ENCODE results near the gene IFT25. TPM values are rescaled to one million over a fixed set of nuclear protein-coding genes. Genes with fewer than 3 reads are reported as not detected.

The IFT25 gene
- total RNA-seq, 2 donors from 2014 or later = 23.8 to 24.5 TPM

GRCh38 chr1:53964109-53964508 is 18.6 kb upstream of the IFT25 start:
- H3K36me3 ChIP-seq = peaks cover 38% of the 10 kb centered on the region
- no peak for TF ChIP-seq CTCF (IDR thresholded peaks at IDR 0.05)

GRCh38 chr1:53963460-53963859 is 18.0 kb upstream of the IFT25 start:
- peaks cover 34% of the 10 kb centered on the region for H3K36me3 ChIP-seq
- no peaks in the 10 kb centered on the region for H3K27me3 ChIP-seq (replicated peaks; ENCODE audit: insufficient read depth)
- ATAC-seq (ENCODE audit: insufficient number of reproducible peaks, low FRiP score, low read depth) (no peak), DNase-seq (ENCODE audit: low spot score) (no peak)
- H3K4me1 ChIP-seq (ENCODE audit: control insufficient read depth in 1 of 2, low read depth in 2 of 2) = peaks cover 0 to 22% of the 10 kb centered on the region in 2 donors
- TF ChIP-seq CTCF (IDR thresholded peaks at IDR 0.05) = no peak
- no peak overlapping the region for H3K4me3 ChIP-seq
- no peak overlapping the region for H3K27ac ChIP-seq
- H3K9me3 ChIP-seq = no peaks in the 10 kb centered on the region

More at GRCh38 chr1:53964109-53964508, 18.6 kb upstream of the IFT25 start:
- Histone ChIP-seq H3K4me1 (ENCODE audit: control insufficient read depth in 1 of 2, low read depth in 2 of 2) (peaks cover 0 to 22% of the 10 kb centered on the region in 2 donors), H3K27ac (no peak overlapping the region), H3K9me3 (no peaks in the 10 kb centered on the region), H3K4me3 (no peak overlapping the region), H3K27me3 (replicated peaks; ENCODE audit: insufficient read depth) (no peaks in the 10 kb centered on the region)
- DNase-seq (ENCODE audit: low spot score) = no peak
- ATAC-seq (ENCODE audit: insufficient number of reproducible peaks, low FRiP score, low read depth) = no peak

GRCh38 chr1:53962395-53962794 is 16.9 kb upstream of the IFT25 start:
- Histone ChIP-seq H3K4me3 (no peak overlapping the region), H3K9me3 (no peaks in the 10 kb centered on the region), H3K36me3 (peaks cover 25% of the 10 kb centered on the region), H3K4me1 (ENCODE audit: control insufficient read depth in 1 of 2, low read depth in 2 of 2) (peaks cover 0 to 23% of the 10 kb centered on the region in 2 donors), H3K27ac (no peak overlapping the region), H3K27me3 (replicated peaks; ENCODE audit: insufficient read depth) (no peaks in the 10 kb centered on the region)
- TF ChIP-seq CTCF (IDR thresholded peaks at IDR 0.05) = no peak
- DNase-seq (ENCODE audit: low spot score) (no peak), ATAC-seq (ENCODE audit: insufficient number of reproducible peaks, low FRiP score, low read depth) (no peak)

- Histone ChIP-seq H3K36me3 (peaks cover 23% of the 10 kb centered on the region), H3K4me1 (ENCODE audit: control insufficient read depth in 1 of 2, low read depth in 2 of 2) (peaks cover 0 to 22% of the 10 kb centered on the region in 2 donors), H3K27ac (no peak overlapping the region), H3K27me3 (replicated peaks; ENCODE audit: insufficient read depth) (no peaks in the 10 kb centered on the region), H3K4me3 (no peak overlapping the region), H3K9me3 (no peaks in the 10 kb centered on the region)
- no peak for DNase-seq (ENCODE audit: low spot score)
- TF ChIP-seq CTCF (IDR thresholded peaks at IDR 0.05) = peak; percentile 44
- no peak for ATAC-seq (ENCODE audit: insufficient number of reproducible peaks, low FRiP score, low read depth)
Measured at GRCh38 chr1:53959664-53960250, 14.3 kb upstream of the IFT25 start.

- Histone ChIP-seq H3K9me3 (no peaks in the 10 kb centered on the region), H3K27me3 (replicated peaks; ENCODE audit: insufficient read depth) (no peaks in the 10 kb centered on the region), H3K27ac (no peak overlapping the region), H3K36me3 (peaks cover 18% of the 10 kb centered on the region), H3K4me3 (no peak overlapping the region), H3K4me1 (ENCODE audit: control insufficient read depth in 1 of 2, low read depth in 2 of 2) (peaks cover 0 to 17% of the 10 kb centered on the region in 2 donors)
- no peak for TF ChIP-seq CTCF (IDR thresholded peaks at IDR 0.05)
- DNase-seq (ENCODE audit: low spot score) (no peak), ATAC-seq (ENCODE audit: insufficient number of reproducible peaks, low FRiP score, low read depth) (no peak)
Measured at GRCh38 chr1:53957194-53957818, 11.8 kb upstream of the IFT25 start.

All from thoracic aorta (tissue), 2 donors.